A549 (cell line): ENCODE measurements around the gene PPP6R1. TPM values are rescaled to one million over a fixed set of nuclear protein-coding genes. Genes with fewer than 3 reads are reported as not detected.

ENCODE experiments used
- ATAC-seq, 2 experiments: fragments of 200-7000 bp in 1 of 2; fragments of >200 bp in 1 of 2; cut with Nextera tagmentation in 1 of 2; cut with Tn5 transposase in 1 of 2; 3 replicates each; pipeline versions ENCODE4 v1.8.0 to v1.9.1; 2018 to 2020; ENCODE audit warnings: mild to moderate bottlenecking in 1 of 2, moderate library complexity in 1 of 2
- CTCF ChIA-PET: fragments of 300-600 bp; sonication (Branson Sonifier 250); formaldehyde crosslinking; extraction: SDS; loops from one replicate; lab custom pipeline; 2021; ENCODE audit warnings: antibody characterized with exemption, inconsistent platforms; lab: Yijun Ruan, JAX
- POLR2A ChIA-PET: fragments of 350-600 bp; formaldehyde crosslinking; extraction: SDS; loops from one replicate; lab custom pipeline; 2021; ENCODE audit warnings: antibody characterized with exemption, inconsistent platforms; lab: Yijun Ruan, JAX
- DNase-seq, 2 experiments: peaks; one replicate each; pipeline versions ENCODE4 v3.0.0 to v3.0.0-alpha.2; 2011 to 2016; ENCODE audit warnings: low read depth in 1 of 2, low spot score in 1 of 2
- FAIRE-seq: peaks from 2 replicates; lab custom pipeline; 2011; peaks lifted over from hg19 to GRCh38; lab: Jason Lieb, UNC
- H3K27ac ChIP-seq, 2 experiments: fragments of >200 bp; sonication (Bioruptor Twin); formaldehyde crosslinking; 3 replicates each; pipeline ENCODE4 v1.5.1; 2016 to 2017
- H3K4me1 ChIP-seq: fragments of >200 bp; sonication (Bioruptor Twin); formaldehyde crosslinking; 3 replicates; pipeline ENCODE4 v1.6.1; 2016
- H3K4me2 ChIP-seq: fragments of >200 bp; sonication (Bioruptor Twin); formaldehyde crosslinking; 3 replicates; pipeline ENCODE4 v1.6.1; 2016
- H3K4me3 ChIP-seq: fragments of >200 bp; sonication (Bioruptor Twin); formaldehyde crosslinking; 3 replicates; pipeline ENCODE4 v1.5.1; 2016
- H3K9me3 ChIP-seq: fragments of >200 bp; sonication (Bioruptor Twin); formaldehyde crosslinking; 3 replicates; pipeline ENCODE4 v1.6.1; 2016
- ATOH8 ChIP-seq: fragments of 250-450 bp; sonication (Bioruptor Pico); IDR thresholded peaks from 2 replicates; pipeline ENCODE4 v1.5.0; 2020; ENCODE audit warnings: low read depth, mild to moderate bottlenecking, moderate library complexity
- BCL3 ChIP-seq: fragments of >200 bp; sonication (Bioruptor Twin); formaldehyde crosslinking; IDR thresholded peaks from 3 replicates; pipeline ENCODE4 v1.6.1; 2016
- CEBPB ChIP-seq, 2 experiments: fragments of >200 bp in 1 of 2; sonication (Bioruptor Twin) in 1 of 2; formaldehyde crosslinking in 1 of 2; IDR thresholded peaks; 2 replicates each; pipeline ENCODE4 v1.6.1; 2012 to 2016
- CTCF ChIP-seq: fragments of >200 bp; sonication (Bioruptor Twin); formaldehyde crosslinking; IDR thresholded peaks from 3 replicates; pipeline ENCODE4 v1.5.1; 2016
- EHMT2 ChIP-seq: fragments of 200-600 bp; sonication (generic); IDR thresholded peaks from 2 replicates; pipeline ENCODE4 v1.6.1; 2016; ENCODE audit warnings: antibody characterized with exemption, low read depth, mild to moderate bottlenecking, moderate library complexity
- ELK1 ChIP-seq: fragments of 150-350 bp; IDR thresholded peaks from 2 replicates; pipeline ENCODE4 v1.6.1; 2014; ENCODE audit warnings: low read depth, mild to moderate bottlenecking, low read length
- FOSL2 ChIP-seq, 2 experiments: fragments of 450-650 bp in 1 of 2; fragments of >200 bp in 1 of 2; sonication (Bioruptor Twin) in 1 of 2; formaldehyde crosslinking; IDR thresholded peaks; 2 replicates each; pipeline versions ENCODE4 v1.5.0 to v1.6.1; 2016 to 2020; ENCODE audit warnings: mild to moderate bottlenecking in 1 of 2, moderate library complexity in 1 of 2
- HMGXB4 ChIP-seq: fragments of 250-450 bp; sonication (Bioruptor Pico); IDR thresholded peaks from 2 replicates; pipeline ENCODE4 v1.5.0; 2021; ENCODE audit warnings: mild to moderate bottlenecking, moderate library complexity, borderline replicate concordance
- HOXB13 ChIP-seq: fragments of 250-450 bp; sonication (Bioruptor Pico); IDR thresholded peaks from 2 replicates; pipeline ENCODE4 v1.5.0; 2020; ENCODE audit warnings: low read depth, mild to moderate bottlenecking, moderate library complexity
- JUN ChIP-seq, 2 experiments: fragments of >200 bp; sonication (Bioruptor Twin); formaldehyde crosslinking; IDR thresholded peaks; 2 replicates in 1 of 2; 3 replicates in 1 of 2; pipeline ENCODE4 v1.6.1; 2016 to 2017
- MAFK ChIP-seq: fragments of 450-650 bp; IDR thresholded peaks from 2 replicates; pipeline ENCODE4 v1.6.1; 2014; ENCODE audit not compliant: partially characterized antibody
- TP53 ChIP-seq: fragments of 250-450 bp; sonication (Bioruptor Pico); IDR thresholded peaks from 2 replicates; pipeline ENCODE4 v1.5.0; 2021; ENCODE audit warnings: mild to moderate bottlenecking, moderate library complexity
- WGBS: methylation state at CpG from one replicate; pipeline ENCODE4 v1.1.6; 2017; ENCODE audit errors: missing lambda C conversion rate; 5-methylcytosine and 5-hydroxymethylcytosine counted together
- polyA plus RNA-seq, 4 experiments: library from polyadenylated mRNA; depleted of rRNA in 3 of 4; stranded (reverse); fragments of >200 nt; fragmentation: RNase III in 1 of 4; extraction: RNeasy Plus Mini Kit Qiagen cat#74134 plus additional on column Dnase treatment in 1 of 4; gene quantifications; 2 replicates in 3 of 4; 3 replicates in 1 of 4; pipeline ENCODE4 v1.2.3, GENCODE V29; 2011 to 2017

Gene PPP6R1
- polyA plus RNA-seq, 2 of the 4 experiments (the other 2 are of a cell fraction), result 42.9 to 78.0 TPM

- Histone ChIP-seq H3K27ac (peak overlapping the region; percentile 28 to 95; a peak in 4 of 6 replicates), H3K9me3 (no peaks in the 10 kb centered on the region), H3K4me2 (peak overlapping the region; percentile 88), H3K4me1 (peaks cover 40% of the 10 kb centered on the region), H3K4me3 (peak overlapping the region; percentile 81)
- FAIRE-seq (no peak), ATAC-seq (peak in 1 of 2 experiments; percentile 13; a peak in 1 of 6 replicates), DNase-seq (peak; percentile 58 to 85)
- ChIA-PET CTCF (interaction anchor here (0.9 to 4.1 kb wide), 23 partner anchors 9 to 350 kb away, joined by 3 to 17 read pairs (median 5); partner anchors contain the start of genes DNAAF3 and ZNF865), POLR2A (interaction anchor here (1.1 to 1.5 kb wide), 2 partner anchors 10 to 24 kb away, joined by 3 to 5 read pairs; partner anchors contain the start of gene HSPBP1)
- WGBS, result 59% methylated on average over 17 of the region's 17 CpGs
- no peak for TF ChIP-seq EHMT2
- no peak for TF ChIP-seq FOSL2 (IDR thresholded peaks at IDR 0.05)
- peak; percentile 83 for TF ChIP-seq FOSL2 (CRISPR knock-in tag; IDR thresholded peaks at IDR 0.05)
- no peak for TF ChIP-seq ELK1
- no peak for TF ChIP-seq HOXB13 (CRISPR knock-in tag)
Observed at GRCh38 chr19:55255618-55256423, 3.0 kb downstream of the PPP6R1 start.

GRCh38 chr19:55254625-55254977 lies 4.2 kb downstream of the PPP6R1 start:
- H3K4me2 ChIP-seq, result no peak overlapping the region
- H3K4me1 ChIP-seq, result peaks cover 32% of the 10 kb centered on the region
- peak overlapping the region in 1 of 2 experiments; percentile 95; a peak in 1 of 6 replicates for H3K27ac ChIP-seq
- ChIA-PET POLR2A (no interaction called here), CTCF (interaction anchor here (0.9 to 4.1 kb wide), 20 partner anchors 8 to 351 kb away, joined by 3 to 17 read pairs (median 4); partner anchors contain the start of genes HSPBP1, TMEM238 and ZNF865)
- WGBS, result 89% methylated on average over 6 of the region's 6 CpGs
- no peak for ATAC-seq
- FAIRE-seq, result no peak
- TF ChIP-seq TP53 (CRISPR knock-in tag) (no peak), CEBPB (IDR thresholded peaks at IDR 0.05) (no peak), JUN (IDR thresholded peaks at IDR 0.05) (no peak), MAFK (no peak), HMGXB4 (CRISPR knock-in tag) (no peak), CTCF (no peak), BCL3 (no peak), ATOH8 (CRISPR knock-in tag) (no peak)
- DNase-seq, result no peak
- no peaks in the 10 kb centered on the region for H3K9me3 ChIP-seq
- no peak overlapping the region for H3K4me3 ChIP-seq
